B cell (primary cell): ENCODE results near the gene PLCB3. TPM values are rescaled to one million over a fixed set of nuclear protein-coding genes. Genes with fewer than 3 reads are reported as not detected.
A peak's percentile ranks its signal among the peaks of the same experiment; 100 is the strongest.

Experiments
- ATAC-seq: fragments of 200-7000 bp; cut with Tn5 transposase; one replicate; pipeline ENCODE4 v1.10.0; 2021; ENCODE audit warnings: low read depth, mild to moderate bottlenecking, moderate number of reproducible peaks, moderate library complexity
- CTCF ChIA-PET: fragments of 350-600 bp; sonication (Branson Sonifier 250); formaldehyde crosslinking; loops from one replicate; lab custom pipeline; 2021; ENCODE audit warnings: antibody characterized with exemption, inconsistent platforms; lab: Charles Lee
- POLR2A ChIA-PET: fragments of 350-600 bp; sonication (Branson Sonifier 250); formaldehyde crosslinking; loops from one replicate; lab custom pipeline; 2021; ENCODE audit warnings: antibody characterized with exemption; lab: Charles Lee
- DNase-seq: peaks from one replicate; pipeline ENCODE4 v3.0.0; 2013
- H2AFZ ChIP-seq: 2 replicates; pipeline ENCODE4 v1.6.1; 2012; ENCODE audit warnings: mild to moderate bottlenecking, low read depth, low read length; ENCODE audit not compliant: insufficient read depth, poor library complexity, severe bottlenecking
- H3K27ac ChIP-seq, 2 donors: 1 replicate in 1 of 2; 2 replicates in 1 of 2; pipeline ENCODE4 v1.5.1; 2012 to 2013; ENCODE audit warnings: low read length in 2 of 2, mild to moderate bottlenecking in 2 of 2, moderate library complexity in 1 of 2
- H3K27me3 ChIP-seq, 4 experiments: fragments of 200-600 bp in 1 of 4; sonication (generic) in 1 of 4; replicated peaks in 1 of 4; 1 replicate in 2 of 4; 2 replicates in 2 of 4; pipeline versions ENCODE4 v1.6.1 to v1.7.0; 2013 to 2016; ENCODE audit warnings: low read length in 3 of 4, mild to moderate bottlenecking in 2 of 4, mixed read lengths in 1 of 4, moderate library complexity in 1 of 4; ENCODE audit not compliant: insufficient read depth in 4 of 4, control insufficient read depth in 3 of 4; ENCODE audit errors: control extremely low read depth in 1 of 4
- H3K36me3 ChIP-seq, 2 experiments: replicated peaks in 1 of 2; 1 replicate in 1 of 2; 2 replicates in 1 of 2; pipeline versions ENCODE4 v1.6.1 to v1.7.1; 2013; ENCODE audit warnings: low read length in 1 of 2; ENCODE audit not compliant: insufficient read depth in 2 of 2, control insufficient read depth in 1 of 2; ENCODE audit errors: control extremely low read depth in 1 of 2, extremely low read depth in 1 of 2
- H3K4me1 ChIP-seq, 2 donors: fragments of 200-600 bp in 1 of 2; sonication (generic) in 1 of 2; 1 replicate in 1 of 2; 2 replicates in 1 of 2; pipeline versions ENCODE4 v1.5.1 to v1.6.1; 2013 to 2017; ENCODE audit warnings: low read length in 2 of 2; ENCODE audit not compliant: control insufficient read depth in 2 of 2, insufficient read depth in 2 of 2
- H3K4me2 ChIP-seq: replicated peaks from 2 replicates; pipeline ENCODE3; 2012; ENCODE audit warnings: mild to moderate bottlenecking, low read depth, low read length; ENCODE audit not compliant: poor library complexity, severe bottlenecking
- H3K4me3 ChIP-seq, 5 experiments: fragments of 200-600 bp in 1 of 5; sonication (generic) in 1 of 5; 1 replicate in 3 of 5; 2 replicates in 2 of 5; pipeline versions ENCODE4 v1.5.1 to v1.7.0; 2011 to 2016; ENCODE audit warnings: low read length in 4 of 5, mild to moderate bottlenecking in 4 of 5, low read depth in 2 of 5, control low read depth in 1 of 5, moderate library complexity in 1 of 5; ENCODE audit not compliant: insufficient read depth in 1 of 5; ENCODE audit errors: control extremely low read depth in 1 of 5, extremely low read depth in 1 of 5
- H3K79me2 ChIP-seq: fragments of 200-600 bp; sonication (generic); one replicate; pipeline ENCODE4 v1.6.0; 2016; ENCODE audit warnings: low read length; ENCODE audit not compliant: control insufficient read depth, insufficient read depth
- H3K9ac ChIP-seq: fragments of 200-600 bp; sonication (generic); 2 replicates; pipeline ENCODE4 v1.6.1; 2017; ENCODE audit warnings: mild to moderate bottlenecking, low read length, moderate library complexity
- H3K9me3 ChIP-seq, 3 donors: one replicate each; pipeline versions ENCODE4 v1.6.1 to v1.7.1; 2013; ENCODE audit warnings: low read length in 2 of 3; ENCODE audit not compliant: control insufficient read depth in 2 of 3, insufficient read depth in 1 of 3; ENCODE audit errors: control extremely low read depth in 1 of 3
- H4K20me1 ChIP-seq: 2 replicates; pipeline ENCODE4 v1.6.0; 2012; ENCODE audit warnings: mild to moderate bottlenecking, low read length; ENCODE audit not compliant: insufficient read depth, control insufficient read depth, poor library complexity, severe bottlenecking
- H3K27ac Mint-ChIP-seq: one replicate; pipeline ENCODE4 v1.8.0; 2021; ENCODE audit warnings: mixed read lengths
- H3K27me3 Mint-ChIP-seq: one replicate; pipeline ENCODE4 v1.8.0; 2021; ENCODE audit warnings: mixed read lengths
- H3K4me1 Mint-ChIP-seq: one replicate; pipeline ENCODE4 v1.8.0; 2021; ENCODE audit warnings: mixed read lengths
- H3K4me3 Mint-ChIP-seq: one replicate; pipeline ENCODE4 v1.8.0; 2021; ENCODE audit warnings: mixed read lengths
- H3K9me3 Mint-ChIP-seq: one replicate; pipeline ENCODE4 v1.8.0; 2022; ENCODE audit warnings: mixed read lengths; ENCODE audit not compliant: insufficient read depth
- EZH2 ChIP-seq: IDR thresholded peaks from 2 replicates; pipeline ENCODE4 v1.6.1; 2012; ENCODE audit warnings: borderline replicate concordance, low read depth, mild to moderate bottlenecking, moderate library complexity, low read length; ENCODE audit not compliant: insufficient read depth, poor library complexity, severe bottlenecking
- WGBS: methylation state at CpG from one replicate; pipeline ENCODE4 v1.1.5; 2013; ENCODE audit warnings: missing lambda C conversion rate; ENCODE audit not compliant: insufficient coverage; 5-methylcytosine and 5-hydroxymethylcytosine counted together
- intact Hi-C: fragments of 100-400 bp; cut with micrococcal nuclease; formaldehyde crosslinking; loops from one replicate; pipeline ENCODE4 v1.10.0; 2022
- polyA plus RNA-seq: library from polyadenylated mRNA; depleted of rRNA; stranded (reverse); fragments of >200 nt; gene quantifications from 2 replicates; pipeline ENCODE4 v1.2.3, GENCODE V29; 2012
- total RNA-seq, 2 donors: library from RNA; stranded (reverse); fragments of 120-200 nt in 1 of 2; gene quantifications; 1 replicate in 1 of 2; 2 replicates in 1 of 2; pipeline versions ENCODE4 v1.2.3 to v1.2.4, GENCODE V29; 2013 to 2022
- TF ChIP-seq, protein P1 (sequence below): fragments of 200-600 bp; IDR thresholded peaks from one replicate; pipeline ENCODE4 v1.8.0; 2022; ENCODE audit warnings: antibody characterized with exemption, mild to moderate bottlenecking

The PLCB3 gene
- total and polyA plus RNA-seq, 2 donors (not counting 1 experiment from before 2014, with no cell fraction given) = 3.0 to 8.1 TPM

DNA sequence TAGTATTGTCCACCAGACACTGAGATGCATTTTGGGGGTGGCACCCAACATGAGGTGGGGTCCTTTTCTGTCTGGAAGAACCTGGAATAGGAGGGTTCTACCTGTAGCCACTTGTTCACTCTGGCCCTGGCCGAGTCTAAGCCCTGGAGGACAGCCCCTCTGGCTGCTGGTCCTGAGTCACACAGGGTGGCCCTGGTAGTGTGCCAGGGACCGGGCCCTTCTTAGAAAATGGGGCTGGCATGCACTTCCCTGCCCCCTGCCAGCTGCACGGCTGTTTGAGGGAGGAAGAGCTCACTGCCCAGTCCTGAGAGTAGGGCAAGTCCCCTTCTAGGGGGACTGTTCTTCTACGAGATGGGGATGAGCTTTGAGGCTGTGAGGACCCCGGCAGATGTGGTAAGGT is 2.2 kb downstream of the PLCB3 start:
- Histone ChIP-seq H3K9ac (no peak overlapping the region), H3K27ac (no peak overlapping the region), H3K4me1 (peaks cover 17 to 23% of the 10 kb centered on the region in 2 donors), H3K9me3 (no peaks in the 10 kb centered on the region), H3K36me3 (no peaks in the 10 kb centered on the region), H2AFZ (no peak overlapping the region), H3K79me2 (peaks cover 4% of the 10 kb centered on the region), H3K4me3 (no peak overlapping the region), H3K27me3 (no peaks in the 10 kb centered on the region), H3K4me2 (no peak overlapping the region), H4K20me1 (no peaks in the 10 kb centered on the region)
- H3K4me1 Mint-ChIP-seq = peaks cover 17% of the 10 kb centered on the region
- DNase-seq (no peak), ATAC-seq (no peak)
- no peaks in the 10 kb centered on the region for H3K9me3 Mint-ChIP-seq
- ChIA-PET CTCF (interaction anchor here (0.6 to 0.7 kb wide), 2 partner anchors 21 to 31 kb away, joined by 3 read pairs; partner anchors contain the start of gene BAD), POLR2A (no interaction called here)
- peak overlapping the region; percentile 41 for H3K4me3 Mint-ChIP-seq
- intact Hi-C loops = no loop called here
- WGBS = 85% methylated on average over 5 of the region's 5 CpGs
- TF ChIP-seq, protein P1, sequence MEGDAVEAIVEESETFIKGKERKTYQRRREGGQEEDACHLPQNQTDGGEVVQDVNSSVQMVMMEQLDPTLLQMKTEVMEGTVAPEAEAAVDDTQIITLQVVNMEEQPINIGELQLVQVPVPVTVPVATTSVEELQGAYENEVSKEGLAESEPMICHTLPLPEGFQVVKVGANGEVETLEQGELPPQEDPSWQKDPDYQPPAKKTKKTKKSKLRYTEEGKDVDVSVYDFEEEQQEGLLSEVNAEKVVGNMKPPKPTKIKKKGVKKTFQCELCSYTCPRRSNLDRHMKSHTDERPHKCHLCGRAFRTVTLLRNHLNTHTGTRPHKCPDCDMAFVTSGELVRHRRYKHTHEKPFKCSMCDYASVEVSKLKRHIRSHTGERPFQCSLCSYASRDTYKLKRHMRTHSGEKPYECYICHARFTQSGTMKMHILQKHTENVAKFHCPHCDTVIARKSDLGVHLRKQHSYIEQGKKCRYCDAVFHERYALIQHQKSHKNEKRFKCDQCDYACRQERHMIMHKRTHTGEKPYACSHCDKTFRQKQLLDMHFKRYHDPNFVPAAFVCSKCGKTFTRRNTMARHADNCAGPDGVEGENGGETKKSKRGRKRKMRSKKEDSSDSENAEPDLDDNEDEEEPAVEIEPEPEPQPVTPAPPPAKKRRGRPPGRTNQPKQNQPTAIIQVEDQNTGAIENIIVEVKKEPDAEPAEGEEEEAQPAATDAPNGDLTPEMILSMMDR = no peak
- TF ChIP-seq EZH2 = no peak
- H3K27me3 Mint-ChIP-seq = no peaks in the 10 kb centered on the region
- no peak overlapping the region for H3K27ac Mint-ChIP-seq

DNA sequence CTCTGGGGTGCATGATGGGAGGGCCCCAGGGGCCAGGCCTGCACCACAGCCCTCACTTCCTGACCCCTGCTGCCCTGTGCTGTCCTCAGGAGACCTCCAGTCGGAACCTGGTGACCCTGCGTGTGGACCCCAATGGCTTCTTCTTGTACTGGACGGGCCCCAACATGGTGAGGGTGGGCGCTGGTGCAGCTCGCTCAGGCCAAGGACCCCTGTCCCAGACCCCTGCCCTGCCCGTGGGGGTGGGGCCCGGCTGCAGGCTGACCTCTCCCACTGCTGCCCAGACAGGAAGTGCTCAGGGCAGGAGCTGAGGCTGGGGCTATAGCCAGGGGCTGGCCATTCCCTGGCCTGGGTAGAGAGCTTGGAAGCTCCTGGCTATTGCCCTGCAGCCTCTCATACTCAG is 3.0 kb downstream of the PLCB3 start:
- Mint-ChIP-seq H3K4me3 (no peak overlapping the region), H3K27me3 (no peaks in the 10 kb centered on the region), H3K9me3 (no peaks in the 10 kb centered on the region), H3K4me1 (peaks cover 17% of the 10 kb centered on the region), H3K27ac (no peak overlapping the region)
- peaks cover 4% of the 10 kb centered on the region for H3K79me2 ChIP-seq
- ChIA-PET POLR2A (no interaction called here), CTCF (interaction anchor here (0.7 kb wide), 1 partner anchor 31 kb away, joined by 3 read pairs; the partner anchor contains the start of gene BAD)
- peaks cover 17 to 23% of the 10 kb centered on the region in 2 donors for H3K4me1 ChIP-seq
- no peak overlapping the region for H3K4me3 ChIP-seq
- no peak for DNase-seq
- H2AFZ ChIP-seq = no peak overlapping the region
- no peaks in the 10 kb centered on the region for H3K36me3 ChIP-seq
- TF ChIP-seq EZH2 = no peak
- TF ChIP-seq, protein P1 = no peak
- no peaks in the 10 kb centered on the region for H3K27me3 ChIP-seq
- 96% methylated on average over 7 of the region's 7 CpGs for WGBS
- intact Hi-C loops = no loop called here
- no peak overlapping the region for H3K27ac ChIP-seq
- no peak overlapping the region for H3K9ac ChIP-seq
- H3K9me3 ChIP-seq = no peaks in the 10 kb centered on the region
- H4K20me1 ChIP-seq = no peaks in the 10 kb centered on the region
- no peak overlapping the region for H3K4me2 ChIP-seq
- no peak for ATAC-seq
